Activated CD8-positive, alpha-beta memory T cell treated with anti-CD3 and anti-CD28 coated beads, Interleukin-2, amount 50 U/mL, for 4 hours (primary cell): ENCODE results near the gene KDSR.

Experiments used
- DNase-seq: peaks from one replicate; pipeline ENCODE4 v3.0.0-alpha.2; 2020

Gene KDSR

GRCh38 chr18:63367053-63367953 lies at the start of gene KDSR:
Gene KDSR, minus strand, starts transcription at chr18:63367206. Its CDS starts 88 bp downstream, at chr18:63367118.
- peak; percentile 81 for DNase-seq

GRCh38 chr18:63412953-63413352 lies 45.9 kb upstream of the KDSR start:
- no peak for DNase-seq

- DNase-seq, result no peak
Measured at GRCh38 chr18:63410792-63411191, 43.8 kb upstream of the KDSR start.

GRCh38 chr18:63409301-63409700 lies 42.3 kb upstream of the KDSR start:
- no peak for DNase-seq

GRCh38 chr18:63407734-63408133 lies 40.7 kb upstream of the KDSR start:
- DNase-seq, result no peak

GRCh38 chr18:63405986-63406385 lies 39.0 kb upstream of the KDSR start:
- DNase-seq, result no peak

- no peak for DNase-seq
Measured at GRCh38 chr18:63402246-63403162, 35.5 kb upstream of the KDSR start.

GRCh38 chr18:63399300-63399699 lies 32.3 kb upstream of the KDSR start:
- no peak for DNase-seq

- no peak for DNase-seq
Measured at GRCh38 chr18:63397349-63397748, 30.3 kb upstream of the KDSR start.

- no peak for DNase-seq
Measured at GRCh38 chr18:63395503-63395902, 28.5 kb upstream of the KDSR start.

GRCh38 chr18:63394954-63395353 lies 27.9 kb upstream of the KDSR start:
- DNase-seq, result no peak

GRCh38 chr18:63387861-63388260 lies 20.9 kb upstream of the KDSR start:
- no peak for DNase-seq

- no peak for DNase-seq
Measured at GRCh38 chr18:63382843-63383242, 15.8 kb upstream of the KDSR start.

GRCh38 chr18:63379639-63379962 lies 12.6 kb upstream of the KDSR start:
- DNase-seq, result no peak

- no peak for DNase-seq
Measured at GRCh38 chr18:63378919-63379638, 12.1 kb upstream of the KDSR start.

- no peak for DNase-seq
Measured at GRCh38 chr18:63377275-63377980, 10.4 kb upstream of the KDSR start.

- no peak for DNase-seq
Measured at GRCh38 chr18:63376538-63376937, 9.5 kb upstream of the KDSR start.

- DNase-seq, result no peak
Measured at GRCh38 chr18:63374540-63374939, 7.5 kb upstream of the KDSR start.

- no peak for DNase-seq
Measured at GRCh38 chr18:63373161-63373560, 6.2 kb upstream of the KDSR start.

- DNase-seq, result no peak
Measured at GRCh38 chr18:63368611-63369010, 1.6 kb upstream of the KDSR start.

GRCh38 chr18:63366213-63367052 lies 573 bp downstream of the KDSR start:
- peak; percentile 70 for DNase-seq

GRCh38 chr18:63365876-63366212 lies 1.2 kb downstream of the KDSR start:
- no peak for DNase-seq
